Measurements from ENCODE around the gene ANKRD40CL.
"Not testable (repeated sequence)": the region's sequence is repeated elsewhere in the genome, so short reads cannot be mapped to it uniquely, and the experiment has no call there.

The ANKRD40CL gene

DNA sequence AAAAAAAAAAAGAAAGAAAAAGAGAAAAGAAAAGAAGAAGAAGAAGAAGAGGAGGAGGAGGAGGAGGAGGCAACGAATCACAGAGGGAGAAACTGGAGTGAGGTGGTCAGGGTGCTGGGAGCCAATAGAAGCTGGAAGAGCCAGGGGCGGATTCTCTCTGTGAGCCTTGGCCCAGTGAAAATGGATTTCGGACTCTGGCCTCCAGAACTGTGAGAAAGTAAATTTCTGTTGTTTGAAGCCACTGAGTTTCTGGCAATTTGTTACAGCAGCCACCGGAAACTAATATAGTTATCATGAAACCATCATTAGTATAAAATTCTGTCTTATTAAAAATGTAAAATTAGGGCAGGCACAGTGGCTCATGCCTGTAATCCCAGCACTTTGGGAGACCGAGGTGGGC lies 40.4 kb upstream of the ANKRD40CL start:
- H3K9me3 ChIP-seq: no peaks in the 10 kb centered on the region

DNA sequence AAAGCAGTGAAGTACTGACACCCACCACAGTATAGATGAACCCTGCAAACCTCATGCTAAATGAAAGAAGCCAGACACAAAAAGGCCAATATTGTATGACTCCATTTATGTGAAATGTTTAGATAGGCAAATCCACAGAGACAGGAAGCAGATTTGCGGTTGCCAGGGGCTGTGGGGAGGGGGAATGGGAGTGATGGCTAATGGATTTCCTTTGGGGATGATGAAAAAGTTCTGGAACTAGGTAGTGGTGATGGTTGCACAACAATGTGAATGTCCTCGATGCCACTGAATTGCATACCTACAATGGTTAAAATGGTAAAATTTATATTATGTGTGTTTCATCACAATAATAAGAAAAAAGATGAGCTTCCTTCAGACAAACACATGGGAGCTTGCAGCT lies 39.7 kb upstream of the ANKRD40CL start:
- Histone ChIP-seq H3K9me3 (no peaks in the 10 kb centered on the region), H3K4me3 (ENCODE audit: low read depth in 1 of 2, low read length in 1 of 2) (no peak overlapping the region), H3K27me3 (no peaks in the 10 kb centered on the region), H3K27ac (no peak overlapping the region), H3K4me1 (ENCODE audit: control insufficient read depth in 1 of 2, insufficient read depth in 1 of 2, low read depth in 1 of 2, low read length in 1 of 2) (no peaks in the 10 kb centered on the region), H3K36me3 (no peaks in the 10 kb centered on the region)
- TF ChIP-seq, protein P1, sequence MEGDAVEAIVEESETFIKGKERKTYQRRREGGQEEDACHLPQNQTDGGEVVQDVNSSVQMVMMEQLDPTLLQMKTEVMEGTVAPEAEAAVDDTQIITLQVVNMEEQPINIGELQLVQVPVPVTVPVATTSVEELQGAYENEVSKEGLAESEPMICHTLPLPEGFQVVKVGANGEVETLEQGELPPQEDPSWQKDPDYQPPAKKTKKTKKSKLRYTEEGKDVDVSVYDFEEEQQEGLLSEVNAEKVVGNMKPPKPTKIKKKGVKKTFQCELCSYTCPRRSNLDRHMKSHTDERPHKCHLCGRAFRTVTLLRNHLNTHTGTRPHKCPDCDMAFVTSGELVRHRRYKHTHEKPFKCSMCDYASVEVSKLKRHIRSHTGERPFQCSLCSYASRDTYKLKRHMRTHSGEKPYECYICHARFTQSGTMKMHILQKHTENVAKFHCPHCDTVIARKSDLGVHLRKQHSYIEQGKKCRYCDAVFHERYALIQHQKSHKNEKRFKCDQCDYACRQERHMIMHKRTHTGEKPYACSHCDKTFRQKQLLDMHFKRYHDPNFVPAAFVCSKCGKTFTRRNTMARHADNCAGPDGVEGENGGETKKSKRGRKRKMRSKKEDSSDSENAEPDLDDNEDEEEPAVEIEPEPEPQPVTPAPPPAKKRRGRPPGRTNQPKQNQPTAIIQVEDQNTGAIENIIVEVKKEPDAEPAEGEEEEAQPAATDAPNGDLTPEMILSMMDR (IDR thresholded peaks at IDR 0.05): no peak

More for the DNA sequence above, 40.4 kb upstream of the ANKRD40CL start:
- no peaks in the 10 kb centered on the region for H3K36me3 ChIP-seq
- H3K27ac ChIP-seq: no peak overlapping the region
- H3K4me3 ChIP-seq (ENCODE audit: low read depth in 1 of 2, low read length in 1 of 2): no peak overlapping the region
- H3K4me1 ChIP-seq (ENCODE audit: control insufficient read depth in 1 of 2, insufficient read depth in 1 of 2, low read depth in 1 of 2, low read length in 1 of 2): no peaks in the 10 kb centered on the region
- TF ChIP-seq, protein P1 (IDR thresholded peaks at IDR 0.05): no peak
- no peaks in the 10 kb centered on the region for H3K27me3 ChIP-seq

GRCh38 chr17:50806141-50806643 lies 38.9 kb upstream of the ANKRD40CL start:
- Histone ChIP-seq H3K4me1 (ENCODE audit: control insufficient read depth in 1 of 2, insufficient read depth in 1 of 2, low read depth in 1 of 2, low read length in 1 of 2) (no peaks in the 10 kb centered on the region), H3K4me3 (ENCODE audit: low read depth in 1 of 2, low read length in 1 of 2) (no peak overlapping the region), H3K9me3 (no peaks in the 10 kb centered on the region), H3K27ac (no peak overlapping the region), H3K36me3 (no peaks in the 10 kb centered on the region), H3K27me3 (no peaks in the 10 kb centered on the region)
- TF ChIP-seq, protein P1 (IDR thresholded peaks at IDR 0.05): no peak

DNA sequence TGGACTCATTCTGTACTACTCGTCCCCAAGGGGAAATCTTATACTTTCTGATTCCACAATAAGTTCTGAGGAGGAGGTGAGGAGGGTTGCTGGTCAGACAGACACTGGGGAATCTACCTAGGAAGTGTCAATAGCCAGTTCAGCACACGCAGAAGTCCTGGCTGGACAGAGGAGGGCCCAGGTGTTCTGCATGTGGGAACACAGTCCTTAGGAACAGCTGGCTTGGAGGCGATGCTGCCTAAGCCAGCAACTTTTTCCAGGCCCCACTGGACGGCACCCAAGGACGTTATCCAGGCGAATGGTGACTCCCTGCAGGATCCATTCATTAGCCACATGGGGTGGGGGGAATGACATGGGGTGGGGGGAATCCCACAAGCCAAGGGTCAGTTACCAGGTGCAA lies 38.2 kb upstream of the ANKRD40CL start:
- Histone ChIP-seq H3K27ac (no peak overlapping the region), H3K4me3 (ENCODE audit: low read depth in 1 of 2, low read length in 1 of 2) (no peak overlapping the region), H3K36me3 (no peaks in the 10 kb centered on the region), H3K9me3 (no peaks in the 10 kb centered on the region), H3K4me1 (ENCODE audit: control insufficient read depth in 1 of 2, insufficient read depth in 1 of 2, low read depth in 1 of 2, low read length in 1 of 2) (no peaks in the 10 kb centered on the region), H3K27me3 (no peaks in the 10 kb centered on the region)
- TF ChIP-seq, protein P1 (IDR thresholded peaks at IDR 0.05): no peak

DNA sequence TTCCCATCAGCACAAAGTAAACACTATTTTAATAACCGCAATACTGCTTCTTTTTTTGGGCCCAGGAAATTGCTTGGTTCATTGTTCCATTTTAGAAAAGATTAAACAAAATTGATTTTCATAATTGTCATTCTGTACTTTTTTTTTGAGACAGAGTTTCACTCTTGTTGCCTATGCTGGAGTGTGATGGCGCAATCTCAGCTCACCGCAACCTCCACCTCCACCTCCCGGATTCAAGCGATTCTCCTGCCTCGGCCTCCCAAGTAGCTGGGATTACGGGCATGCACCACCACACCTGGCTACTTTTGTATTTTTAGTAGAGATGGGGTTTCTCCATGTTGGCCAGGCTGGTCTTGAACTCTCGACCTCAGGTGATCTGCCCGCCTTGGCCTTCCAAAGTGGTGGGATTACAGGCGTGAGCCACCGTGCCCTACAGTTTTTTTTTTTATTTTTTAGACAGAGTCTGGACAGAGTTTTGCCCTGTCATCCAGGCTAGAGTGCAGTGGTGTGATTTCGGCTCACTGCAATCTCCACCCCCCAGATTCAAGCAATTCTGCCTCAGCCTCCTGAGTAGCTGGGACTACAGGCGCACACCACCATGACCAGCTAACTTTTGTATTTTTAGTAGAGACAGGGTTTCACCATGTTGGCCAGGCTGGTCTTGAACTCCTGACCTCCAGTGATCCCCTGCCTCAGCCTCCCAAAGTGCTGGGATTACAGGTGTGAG lies 37.6 kb upstream of the ANKRD40CL start:
- not testable (repeated sequence) for H3K4me1 ChIP-seq (ENCODE audit: control insufficient read depth in 1 of 2, insufficient read depth in 1 of 2, low read depth in 1 of 2, low read length in 1 of 2); H3K4me3 ChIP-seq (ENCODE audit: low read depth in 1 of 2, low read length in 1 of 2); H3K9me3 ChIP-seq; H3K27ac ChIP-seq; H3K27me3 ChIP-seq; H3K36me3 ChIP-seq

DNA sequence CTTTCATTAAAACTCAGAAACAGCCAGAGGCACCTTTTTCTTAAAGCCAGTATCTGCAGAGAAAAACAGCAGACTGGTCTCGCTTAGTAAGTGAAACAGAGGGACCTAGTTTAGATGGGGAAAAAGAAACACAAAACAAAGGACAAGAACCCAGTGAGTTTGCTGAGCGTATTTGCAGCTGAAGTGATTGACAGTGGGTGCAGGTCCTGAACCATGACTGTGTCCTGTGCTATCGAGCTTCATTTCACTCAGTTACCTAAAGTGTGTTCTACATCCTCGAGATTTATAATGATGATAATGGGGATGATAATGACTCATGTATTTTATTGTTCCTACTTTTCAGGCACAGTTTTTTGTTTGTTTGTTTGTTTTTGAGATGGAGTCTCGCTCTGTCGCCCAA lies 36.4 kb upstream of the ANKRD40CL start:
- no peak overlapping the region for H3K27ac ChIP-seq
- no peaks in the 10 kb centered on the region for H3K27me3 ChIP-seq
- TF ChIP-seq, protein P1 (IDR thresholded peaks at IDR 0.05): no peak
- no peaks in the 10 kb centered on the region for H3K36me3 ChIP-seq
- no peak overlapping the region for H3K4me3 ChIP-seq (ENCODE audit: low read depth in 1 of 2, low read length in 1 of 2)
- H3K9me3 ChIP-seq: no peaks in the 10 kb centered on the region
- no peaks in the 10 kb centered on the region for H3K4me1 ChIP-seq (ENCODE audit: control insufficient read depth in 1 of 2, insufficient read depth in 1 of 2, low read depth in 1 of 2, low read length in 1 of 2)

Measured in neutrophil (primary cell).